Body of pancreas (tissue), 4 donors: ENCODE data around the gene AHCYL1. TPM values are rescaled to one million over a fixed set of nuclear protein-coding genes. Genes with fewer than 3 reads are reported as not detected.
"Not testable (repeated sequence)": the region's sequence is repeated elsewhere in the genome, so short reads cannot be mapped to it uniquely, and the experiment has no call there.

ENCODE experiments used
- ATAC-seq: fragments of 150-250 bp; one replicate; pipeline ENCODE4 v1.9.1; 2016
- DNase-seq, 4 donors: peaks; one replicate each; pipeline ENCODE4 v3.0.0-alpha.2; 2019
- H3K27ac ChIP-seq, 4 donors: fragments of 200-600 bp; sonication (generic); 1 replicate in 3 of 4; 2 replicates in 1 of 4; pipeline versions ENCODE4 v1.5.1 to v1.6.1; 2016 to 2019; ENCODE audit warnings: mild to moderate bottlenecking in 1 of 4, mixed read lengths in 1 of 4, moderate library complexity in 1 of 4
- H3K27me3 ChIP-seq, 2 donors: fragments of 200-600 bp; sonication (generic); one replicate each; pipeline ENCODE4 v1.6.0; 2016; ENCODE audit warnings: mild to moderate bottlenecking in 1 of 2
- H3K36me3 ChIP-seq, 2 donors: fragments of 200-600 bp; sonication (generic); replicated peaks in 1 of 2; 2 replicates each; pipeline ENCODE4 v1.5.1; 2016; ENCODE audit warnings: low read depth in 2 of 2; ENCODE audit not compliant: insufficient read depth in 1 of 2
- H3K4me1 ChIP-seq: fragments of 200-600 bp; sonication (generic); one replicate; pipeline ENCODE4 v1.6.0; 2016
- H3K4me3 ChIP-seq, 2 donors: fragments of 200-600 bp; sonication (generic); 1 replicate in 1 of 2; 2 replicates in 1 of 2; pipeline ENCODE4 v1.5.1; 2016 to 2019
- H3K9me3 ChIP-seq, 3 donors: fragments of 200-600 bp; sonication (generic); 1 replicate in 2 of 3; 2 replicates in 1 of 3; pipeline ENCODE4 v1.5.1; 2016
- POLR2A ChIP-seq, 3 donors: fragments of 450-650 bp; IDR thresholded peaks; one replicate each; pipeline ENCODE4 v1.6.1; 2016; ENCODE audit warnings: antibody characterized with exemption in 3 of 3, mild to moderate bottlenecking in 2 of 3
- WGBS, 2 donors: methylation state at CpG; one replicate each; pipeline ENCODE4 v1.1.5; 2017; 5-methylcytosine and 5-hydroxymethylcytosine counted together
- intact Hi-C: fragments of 100-400 bp; cut with DNase I; formaldehyde crosslinking; loops from one replicate; pipeline ENCODE4 v1.15.1; 2023
- total RNA-seq, 2 donors: library from RNA; depleted of rRNA; stranded (reverse); fragments of >200 nt; gene quantifications; one replicate each; pipeline ENCODE4 v1.1.0, GENCODE V29; 2016
- TF ChIP-seq, protein P1 (sequence below), 7 experiments: fragments of 450-650 bp in 4 of 7; fragments of 200-600 bp in 3 of 7; sonication (generic) in 3 of 7; IDR thresholded peaks; one replicate each; pipeline ENCODE4 v1.5.1; 2016 to 2019; ENCODE audit warnings: antibody characterized with exemption in 7 of 7

AHCYL1 gene
- total RNA-seq, 2 donors from 2014 or later, result 38.4 to 61.6 TPM

DNA sequence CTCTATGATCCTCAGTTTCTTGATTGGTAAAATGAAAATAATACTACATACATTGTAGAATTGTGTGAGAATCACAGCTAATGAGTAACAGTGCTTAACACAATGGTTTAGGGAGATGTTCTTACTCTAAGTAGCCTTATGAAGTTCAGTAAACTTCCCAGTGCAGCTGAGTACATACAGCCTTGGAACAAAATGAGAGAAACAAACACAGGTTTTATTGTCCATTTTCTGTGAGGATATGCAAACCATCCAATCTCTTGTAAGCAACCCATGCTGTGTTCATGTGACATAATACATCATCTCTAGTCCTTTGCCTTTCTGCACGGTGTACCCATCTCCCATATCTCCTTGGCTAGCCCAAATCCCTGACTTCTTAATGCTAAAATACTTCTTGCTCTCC is 35.2 kb downstream of the AHCYL1 start:
- Histone ChIP-seq H3K27me3 (no peaks in the 10 kb centered on the region), H3K9me3 (no peaks in the 10 kb centered on the region), H3K4me1 (no peaks in the 10 kb centered on the region), H3K4me3 (no peak overlapping the region), H3K36me3 (peaks cover 10 to 82% of the 10 kb centered on the region in 2 donors), H3K27ac (no peak overlapping the region)
- no peak for DNase-seq
- intact Hi-C loops, result no loop called here
- TF ChIP-seq, protein P1, sequence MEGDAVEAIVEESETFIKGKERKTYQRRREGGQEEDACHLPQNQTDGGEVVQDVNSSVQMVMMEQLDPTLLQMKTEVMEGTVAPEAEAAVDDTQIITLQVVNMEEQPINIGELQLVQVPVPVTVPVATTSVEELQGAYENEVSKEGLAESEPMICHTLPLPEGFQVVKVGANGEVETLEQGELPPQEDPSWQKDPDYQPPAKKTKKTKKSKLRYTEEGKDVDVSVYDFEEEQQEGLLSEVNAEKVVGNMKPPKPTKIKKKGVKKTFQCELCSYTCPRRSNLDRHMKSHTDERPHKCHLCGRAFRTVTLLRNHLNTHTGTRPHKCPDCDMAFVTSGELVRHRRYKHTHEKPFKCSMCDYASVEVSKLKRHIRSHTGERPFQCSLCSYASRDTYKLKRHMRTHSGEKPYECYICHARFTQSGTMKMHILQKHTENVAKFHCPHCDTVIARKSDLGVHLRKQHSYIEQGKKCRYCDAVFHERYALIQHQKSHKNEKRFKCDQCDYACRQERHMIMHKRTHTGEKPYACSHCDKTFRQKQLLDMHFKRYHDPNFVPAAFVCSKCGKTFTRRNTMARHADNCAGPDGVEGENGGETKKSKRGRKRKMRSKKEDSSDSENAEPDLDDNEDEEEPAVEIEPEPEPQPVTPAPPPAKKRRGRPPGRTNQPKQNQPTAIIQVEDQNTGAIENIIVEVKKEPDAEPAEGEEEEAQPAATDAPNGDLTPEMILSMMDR (IDR thresholded peaks at IDR 0.05), result no peak
- TF ChIP-seq POLR2A (IDR thresholded peaks at IDR 0.05), result no peak
- 75 to 93% methylated on average over 1 of the region's 1 CpG for WGBS, 2 donors
- ATAC-seq, result no peak

DNA sequence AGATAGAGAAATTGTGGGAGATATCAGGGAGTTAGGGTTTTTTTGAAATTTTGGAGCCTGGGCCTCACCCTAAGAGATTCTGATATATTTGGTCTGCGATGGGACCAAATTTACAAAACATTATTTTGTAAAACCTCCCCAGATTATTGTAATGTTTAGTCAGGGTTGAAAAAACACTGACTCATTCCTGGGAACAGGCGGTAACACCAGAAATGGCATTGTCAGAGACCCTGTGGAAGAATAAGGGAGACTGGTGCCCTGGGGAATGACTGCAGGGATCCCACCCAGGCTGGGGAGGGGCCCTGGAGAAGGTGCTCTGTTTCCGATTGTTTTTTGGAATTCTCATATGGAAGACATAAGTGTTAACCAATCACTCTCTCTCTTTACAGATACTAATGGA is 36.7 kb downstream of the AHCYL1 start:
- no peak for DNase-seq
- peaks cover 3 to 68% of the 10 kb centered on the region in 2 donors for H3K36me3 ChIP-seq

DNA sequence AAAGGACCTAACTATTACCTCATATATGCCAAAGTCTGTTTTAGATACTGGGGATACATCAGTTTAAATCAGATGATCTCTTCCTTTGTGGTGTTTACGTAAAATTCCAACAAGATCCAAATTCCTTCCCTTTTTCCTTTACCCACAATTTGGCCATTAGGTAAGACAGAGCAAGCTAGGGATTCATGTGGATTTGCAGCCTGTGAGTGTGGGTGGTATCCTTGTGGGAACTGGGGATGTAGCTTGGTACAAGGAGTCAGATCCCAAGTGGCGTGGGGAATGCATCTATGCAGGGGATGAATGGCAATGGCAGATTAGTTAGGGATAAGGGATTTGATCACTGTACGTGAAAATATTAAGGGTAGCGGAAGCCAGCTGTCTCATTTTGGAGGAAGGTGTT is 40.0 kb downstream of the AHCYL1 start:
- no peak overlapping the region for H3K4me3 ChIP-seq
- intact Hi-C loops, result no loop called here
- H3K27me3 ChIP-seq, result no peaks in the 10 kb centered on the region
- TF ChIP-seq, protein P1 (IDR thresholded peaks at IDR 0.05), result no peak
- no peak for TF ChIP-seq POLR2A (IDR thresholded peaks at IDR 0.05)
- no peak overlapping the region for H3K27ac ChIP-seq
- H3K4me1 ChIP-seq, result no peaks in the 10 kb centered on the region
- ATAC-seq (no peak), DNase-seq (no peak)
- H3K9me3 ChIP-seq, result no peaks in the 10 kb centered on the region
- WGBS, 2 donors, result 91 to 92% methylated on average over 4 of the region's 4 CpGs
- H3K36me3 ChIP-seq, result peaks cover 0 to 39% of the 10 kb centered on the region in 2 donors

More for the DNA sequence above, 36.7 kb downstream of the AHCYL1 start:
- no peak for TF ChIP-seq POLR2A (IDR thresholded peaks at IDR 0.05)
- TF ChIP-seq, protein P1 (IDR thresholded peaks at IDR 0.05), result no peak
- intact Hi-C loops, result no loop called here
- no peak for ATAC-seq
- WGBS, 2 donors, result 94 to 97% methylated on average over 3 of the region's 3 CpGs
- no peaks in the 10 kb centered on the region for H3K27me3 ChIP-seq
- H3K9me3 ChIP-seq, result no peaks in the 10 kb centered on the region
- no peaks in the 10 kb centered on the region for H3K4me1 ChIP-seq
- no peak overlapping the region for H3K27ac ChIP-seq
- no peak overlapping the region for H3K4me3 ChIP-seq

DNA sequence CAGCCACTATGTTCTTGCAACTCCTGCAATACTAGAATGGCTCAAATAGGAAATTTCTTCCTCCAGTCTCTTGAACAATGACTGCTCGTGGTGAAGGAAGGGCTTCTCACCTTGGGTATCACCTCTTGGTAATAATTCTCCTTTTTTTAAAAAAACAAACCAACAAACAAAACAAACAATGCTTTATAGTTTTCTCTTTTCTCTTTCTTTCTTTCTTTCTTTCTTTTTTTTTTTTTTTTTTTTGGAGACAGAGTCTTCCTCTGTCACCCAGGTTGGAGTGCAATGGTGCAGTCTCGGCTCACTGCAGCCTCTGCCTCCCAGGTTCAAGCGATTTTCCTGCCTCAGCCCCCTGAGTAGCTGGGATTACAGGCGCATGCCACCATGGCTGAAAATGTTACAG is 46.1 kb downstream of the AHCYL1 start:
- H3K9me3 ChIP-seq, H3K4me3 ChIP-seq, intact Hi-C loops, H3K36me3 ChIP-seq, H3K27me3 ChIP-seq, H3K27ac ChIP-seq, ATAC-seq, DNase-seq: not testable (repeated sequence)
- peaks cover 11% of the 10 kb centered on the region for H3K4me1 ChIP-seq
- 46 to 73% methylated on average over 4 of the region's 4 CpGs for WGBS, 2 donors

DNA sequence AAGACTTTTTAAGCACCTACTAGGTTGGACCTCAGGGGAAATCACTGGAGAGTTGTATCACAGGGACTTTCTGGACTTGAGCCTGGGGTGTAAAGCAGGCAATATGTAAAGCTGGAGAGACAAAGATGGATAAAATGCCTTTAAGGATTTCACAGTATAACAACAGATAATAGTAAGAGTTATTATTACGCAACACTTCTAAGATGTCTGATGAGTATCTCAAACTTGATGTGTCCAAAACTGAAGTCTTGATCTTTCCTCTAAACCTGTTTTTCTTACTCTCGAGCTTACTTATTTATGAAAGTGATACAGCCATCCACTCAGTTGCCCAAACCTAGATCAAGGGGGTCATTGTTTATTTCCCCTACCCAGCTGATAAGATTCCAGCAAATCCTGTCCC is 47.8 kb downstream of the AHCYL1 start:
- Histone ChIP-seq H3K27me3 (no peaks in the 10 kb centered on the region), H3K36me3 (no peaks in the 10 kb centered on the region), H3K4me1 (peaks cover 16% of the 10 kb centered on the region), H3K27ac (no peak overlapping the region), H3K9me3 (no peaks in the 10 kb centered on the region), H3K4me3 (no peak overlapping the region)
- TF ChIP-seq, protein P1 (IDR thresholded peaks at IDR 0.05), result no peak
- no peak for TF ChIP-seq POLR2A (IDR thresholded peaks at IDR 0.05)
- ATAC-seq, result no peak
- WGBS, 2 donors, result 71 to 82% methylated on average over 2 of the region's 2 CpGs
- DNase-seq, result no peak
- intact Hi-C loops, result no loop called here
